ENCODE data around the gene FBN2.
"Not testable (repeated sequence)": the region's sequence is repeated elsewhere in the genome, so short reads cannot be mapped to it uniquely, and the experiment has no call there.

Gene FBN2

DNA sequence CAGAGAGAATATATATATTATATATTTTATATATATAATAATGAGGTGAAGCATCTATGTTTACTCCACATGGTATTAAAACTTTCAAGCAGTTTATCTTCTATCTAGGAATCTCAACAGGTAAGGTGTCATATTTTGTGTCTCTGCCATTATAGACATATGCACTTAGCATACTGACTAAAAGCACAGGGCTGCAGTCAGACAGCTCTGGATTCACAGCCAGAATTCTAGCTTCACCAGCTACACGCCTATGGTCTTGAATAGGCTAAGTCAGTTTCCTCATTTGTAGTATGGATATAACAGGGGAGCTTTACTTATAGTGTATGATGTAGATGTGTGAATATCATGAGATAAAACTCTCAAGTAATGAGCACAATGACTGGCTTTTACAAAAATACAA is 57.9 kb downstream of the FBN2 start:
- FAIRE-seq: no peak
- DNase-seq (ENCODE audit: insufficient read length, low spot score): no peak

DNA sequence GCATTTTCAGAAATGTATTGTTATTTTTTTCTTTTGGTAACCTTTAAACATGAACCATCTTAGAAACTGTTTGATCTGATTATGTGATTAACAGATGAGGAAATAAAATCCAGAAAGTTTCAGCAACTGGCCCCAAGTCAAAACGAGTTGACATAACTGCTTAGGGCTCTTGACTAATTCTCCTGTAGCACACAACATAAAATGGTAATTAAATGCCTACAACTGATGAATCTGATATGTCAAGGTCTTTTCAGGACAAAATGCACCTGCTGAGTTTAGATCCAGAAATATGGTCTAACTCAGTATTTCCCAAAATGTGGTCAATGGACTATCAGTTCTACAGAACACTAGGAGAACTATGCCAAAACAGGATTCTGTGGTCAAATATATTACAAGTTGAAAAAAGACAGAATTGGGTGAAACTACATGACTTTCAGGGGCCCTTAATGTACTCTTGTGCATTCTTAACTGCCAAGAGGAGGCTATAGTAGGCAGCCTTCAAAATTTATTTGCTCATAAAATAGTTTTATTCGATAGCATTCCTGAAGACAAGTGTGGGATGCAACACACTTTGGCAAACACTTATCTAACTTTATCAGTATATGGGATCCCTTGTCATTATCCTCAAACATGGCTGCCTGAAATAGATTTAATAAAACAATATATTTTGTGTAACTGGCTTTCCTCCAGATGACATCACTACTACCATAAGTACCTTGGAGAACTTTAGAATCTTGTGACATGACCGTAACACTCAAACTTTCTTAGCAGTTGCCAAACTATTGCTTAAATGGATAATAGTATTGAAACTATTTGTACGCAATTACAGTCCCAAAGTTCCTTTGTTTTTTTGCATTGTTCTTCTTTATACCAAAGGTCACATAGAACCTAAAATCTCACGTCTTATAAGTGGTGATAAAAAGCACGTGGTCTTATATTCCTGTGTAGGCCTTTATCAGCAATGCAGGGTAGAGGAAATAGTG is 59.4 kb downstream of the FBN2 start:
- DNase-seq (ENCODE audit: insufficient read length, low spot score): no peak
- FAIRE-seq: no peak

DNA sequence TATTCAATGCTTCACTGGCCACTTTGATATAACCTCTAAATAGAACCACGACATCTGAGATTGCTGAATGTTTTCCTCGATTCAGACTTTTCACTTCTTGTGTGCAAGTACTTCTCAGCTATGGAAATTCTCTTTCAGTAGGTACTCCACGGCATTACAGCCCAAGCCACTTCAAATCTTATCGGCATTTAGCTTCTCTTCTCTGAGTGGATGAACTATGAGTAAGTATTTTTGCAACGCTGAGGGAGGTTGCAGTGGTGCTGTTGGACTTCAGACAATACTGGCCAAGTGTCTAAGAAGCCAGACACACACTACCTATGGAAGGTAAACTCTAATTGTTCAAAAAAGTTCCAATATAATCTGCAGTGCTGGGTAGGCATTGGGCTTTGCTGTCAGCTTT is 60.1 kb downstream of the FBN2 start:
- DNase-seq (ENCODE audit: insufficient read length, low spot score) (no peak), FAIRE-seq (no peak)

DNA sequence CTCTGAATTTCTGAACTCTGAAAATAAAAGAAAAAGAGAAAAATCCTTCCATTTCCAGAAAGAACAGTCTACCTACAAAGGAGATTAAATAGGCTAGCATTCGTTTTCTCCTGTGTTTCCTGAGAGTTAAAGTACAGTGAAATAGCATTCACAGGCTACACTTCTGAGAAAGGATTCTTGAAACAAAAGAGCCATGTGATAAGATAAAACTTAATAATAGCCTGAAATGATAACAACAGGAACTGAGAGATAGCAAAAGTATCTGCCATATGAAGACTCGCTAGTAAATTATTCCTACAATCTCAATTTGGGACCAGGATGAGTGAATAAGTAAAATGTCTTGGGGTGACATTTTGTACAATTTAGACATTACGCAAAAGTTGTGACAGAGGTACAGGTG is 62.4 kb downstream of the FBN2 start:
- FAIRE-seq: no peak

DNA sequence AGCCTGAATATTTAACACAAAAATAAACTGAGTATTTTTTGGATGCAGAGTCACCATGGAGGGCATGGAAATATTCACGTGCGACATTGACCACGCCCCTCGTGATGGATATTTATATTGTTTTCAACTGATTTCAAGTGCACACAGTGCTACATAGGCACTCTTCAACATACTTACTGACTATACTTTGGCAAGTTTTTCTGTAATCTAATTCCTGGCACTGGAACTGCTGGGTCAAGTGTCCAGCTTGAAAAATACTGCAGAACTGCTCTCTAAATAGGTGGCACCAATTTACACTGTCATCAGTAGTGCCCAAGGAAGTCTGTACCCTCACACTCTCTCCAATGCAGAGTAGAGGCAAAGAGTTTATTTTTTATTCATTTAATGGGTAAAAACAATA is 65.1 kb downstream of the FBN2 start:
- DNase-seq (ENCODE audit: insufficient read length, low spot score) (no peak), FAIRE-seq (no peak)

More for the DNA sequence above, 62.4 kb downstream of the FBN2 start:
- no peak for DNase-seq (ENCODE audit: insufficient read length, low spot score)

- DNase-seq (ENCODE audit: insufficient read length, low spot score) (no peak), FAIRE-seq (no peak)
These were observed 66.0 kb downstream of the FBN2 start for GRCh38 chr5:128472036-128472435.

DNA sequence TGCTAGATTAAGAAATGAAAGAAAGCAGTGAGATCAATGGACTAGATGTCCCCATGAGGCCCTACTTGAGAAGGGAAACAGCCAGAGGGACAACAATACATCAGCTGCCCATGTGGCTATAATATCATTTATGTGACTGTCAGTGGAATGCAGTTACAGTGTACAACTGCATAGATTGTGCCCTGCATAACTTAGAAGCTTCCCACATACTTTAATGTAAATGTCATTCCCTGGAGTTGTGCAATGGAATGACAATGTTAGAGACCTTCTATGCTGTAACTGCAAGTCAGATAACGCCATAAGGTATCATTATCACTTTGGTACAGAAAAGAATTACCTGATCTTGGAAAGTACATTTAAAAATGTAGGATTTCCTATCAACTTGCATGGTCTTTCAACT is 67.4 kb downstream of the FBN2 start:
- FAIRE-seq (no peak), DNase-seq (ENCODE audit: insufficient read length, low spot score) (no peak)

DNA sequence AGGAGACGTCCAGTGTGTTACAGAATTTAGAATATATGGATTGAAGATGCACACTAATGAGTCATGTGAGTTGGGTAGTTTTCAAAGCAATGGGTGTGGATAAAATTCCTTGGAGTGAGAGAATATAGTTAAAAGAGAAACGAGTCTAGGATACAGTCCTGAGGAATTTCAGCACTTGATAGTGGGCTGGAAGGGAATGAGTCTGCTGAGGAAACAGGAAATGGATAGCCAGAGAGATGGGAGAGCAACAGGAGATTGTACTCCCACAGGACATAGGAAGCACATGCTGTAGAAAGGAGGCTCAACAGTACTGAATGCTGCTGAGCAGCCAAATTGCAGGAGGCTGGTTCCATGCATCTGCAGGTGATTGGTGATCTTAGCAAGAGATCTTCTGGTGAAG is 68.1 kb downstream of the FBN2 start:
- FAIRE-seq: no peak

DNA sequence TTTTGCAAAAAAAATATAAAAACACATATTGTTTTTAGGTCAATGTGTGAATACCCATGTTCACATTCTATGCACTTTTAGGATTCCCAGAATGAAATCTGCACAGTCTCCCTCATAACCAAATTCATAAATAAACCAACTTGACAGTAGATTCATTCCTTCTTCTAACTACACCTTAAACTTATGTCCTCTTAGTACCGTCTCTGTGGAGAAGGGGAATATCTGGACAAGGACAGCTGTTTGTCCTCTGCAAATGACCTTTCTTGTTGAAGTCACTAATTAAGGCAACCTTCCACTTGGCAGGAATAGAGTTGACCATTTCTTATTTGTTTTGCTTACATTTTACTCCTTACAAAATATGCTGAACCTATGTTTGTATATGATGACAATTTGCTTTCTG is 71.1 kb downstream of the FBN2 start:
- FAIRE-seq (no peak), DNase-seq (ENCODE audit: insufficient read length, low spot score) (no peak)

More for the DNA sequence above, 68.1 kb downstream of the FBN2 start:
- DNase-seq (ENCODE audit: insufficient read length, low spot score): no peak

DNA sequence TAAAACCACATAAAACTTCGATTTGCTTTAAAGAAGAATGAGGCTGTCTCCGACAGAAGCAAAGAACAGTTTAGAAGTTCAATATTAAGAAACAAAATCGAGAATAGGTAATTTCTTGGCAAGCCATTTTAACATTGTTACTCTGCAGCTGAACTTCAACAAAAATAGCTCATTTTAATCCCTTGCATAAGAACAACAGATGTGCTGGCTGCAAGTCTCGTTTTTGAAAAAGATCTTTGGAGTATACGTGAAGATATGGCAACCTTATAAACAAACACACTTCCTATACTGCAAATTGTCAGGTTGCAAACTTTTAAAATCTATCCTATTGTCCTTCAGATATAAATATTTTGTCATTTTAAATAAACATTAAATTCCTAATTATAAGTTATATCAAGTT is 71.5 kb downstream of the FBN2 start:
- FAIRE-seq (no peak), DNase-seq (ENCODE audit: insufficient read length, low spot score) (no peak)

- FAIRE-seq (no peak), DNase-seq (ENCODE audit: insufficient read length, low spot score) (no peak)
These were observed 73.4 kb downstream of the FBN2 start for GRCh38 chr5:128464596-128464995.

DNA sequence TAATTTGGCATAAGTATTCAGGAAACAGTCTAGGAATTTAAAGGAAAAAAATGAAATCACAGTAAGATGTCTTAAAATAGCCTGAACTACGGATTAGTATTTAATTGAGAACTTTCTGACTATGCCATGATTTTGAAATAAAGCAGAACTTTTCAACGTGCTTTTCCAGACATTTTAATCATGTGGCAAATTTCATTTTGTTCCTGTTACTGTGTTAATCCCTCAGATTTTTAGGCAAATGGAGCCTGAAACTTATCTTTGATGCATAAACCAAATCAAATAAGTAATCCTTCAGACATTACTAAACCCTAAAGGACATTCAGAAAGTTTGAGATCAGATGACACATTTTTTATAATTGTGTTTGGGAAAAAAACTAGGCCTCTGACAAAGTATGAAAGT is 75.7 kb downstream of the FBN2 start:
- DNase-seq (ENCODE audit: insufficient read length, low spot score): no peak
- FAIRE-seq: no peak

- not testable (repeated sequence) for FAIRE-seq; DNase-seq (ENCODE audit: insufficient read length, low spot score)
These were observed 80.7 kb downstream of the FBN2 start for GRCh38 chr5:128457147-128457915.

GRCh38 chr5:128455841-128456361 is 82.1 kb downstream of the FBN2 start:
- FAIRE-seq (no peak), DNase-seq (ENCODE audit: insufficient read length, low spot score) (no peak)

GRCh38 chr5:128453121-128453520 is 84.9 kb downstream of the FBN2 start:
- DNase-seq (ENCODE audit: insufficient read length, low spot score) (no peak), FAIRE-seq (no peak)

- not testable (repeated sequence) for DNase-seq (ENCODE audit: insufficient read length, low spot score); FAIRE-seq
These were observed 90.8 kb downstream of the FBN2 start for GRCh38 chr5:128447224-128447623.

DNA sequence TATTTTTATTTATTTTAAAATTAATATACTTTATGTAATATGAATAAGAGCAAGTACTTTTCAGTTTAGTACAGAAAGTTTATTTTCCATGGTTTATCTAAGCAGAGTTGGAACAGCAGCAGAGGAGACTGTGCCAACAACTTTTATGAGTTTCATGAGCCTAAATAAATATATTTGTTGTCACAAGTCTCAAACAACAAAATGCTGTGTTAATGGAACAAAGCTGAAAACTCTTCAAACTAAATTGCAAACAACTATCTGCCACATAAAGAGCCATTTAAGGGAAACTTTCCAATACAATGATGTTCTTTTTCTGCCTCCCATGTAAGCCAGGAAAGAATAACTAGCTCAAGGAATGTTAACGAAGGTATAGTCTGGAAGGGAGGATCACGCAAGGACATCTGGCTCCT is 96.1 kb downstream of the FBN2 start:
- no peak for FAIRE-seq
- no peak for DNase-seq (ENCODE audit: insufficient read length, low spot score)

GRCh38 chr5:128441165-128441564 is 96.9 kb downstream of the FBN2 start:
- DNase-seq (ENCODE audit: insufficient read length, low spot score): no peak
- FAIRE-seq: no peak

DNA sequence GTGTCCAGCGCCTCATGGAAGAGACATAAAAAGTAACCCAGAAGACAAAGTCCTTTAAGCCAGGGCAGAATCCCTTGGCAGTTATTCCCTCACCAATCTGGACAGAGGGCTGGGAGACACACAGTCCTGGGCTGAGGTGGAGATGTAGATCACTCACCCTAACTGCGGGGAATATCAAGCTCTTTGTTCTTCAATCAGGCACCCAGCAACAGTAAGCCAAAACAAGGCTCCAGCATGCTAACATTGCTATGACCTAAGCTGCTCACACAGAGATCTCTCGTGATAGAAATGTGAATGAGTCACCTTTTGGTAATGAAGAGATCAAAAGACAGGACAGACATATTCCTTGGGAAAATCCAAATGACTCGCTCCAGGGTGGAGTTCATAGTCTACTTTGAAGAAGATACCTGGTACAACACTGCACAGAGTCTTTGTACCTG is 101.3 kb downstream of the FBN2 start:
- DNase-seq (ENCODE audit: insufficient read length, low spot score) (no peak), FAIRE-seq (no peak)

- FAIRE-seq (no peak), DNase-seq (ENCODE audit: insufficient read length, low spot score) (no peak)
These were observed 102.2 kb downstream of the FBN2 start for GRCh38 chr5:128435861-128436260.

GRCh38 chr5:128434993-128435392 is 103.1 kb downstream of the FBN2 start:
- FAIRE-seq (no peak), DNase-seq (ENCODE audit: insufficient read length, low spot score) (no peak)

Data from GM19239 (cell line).